GM18511 (cell line): ENCODE measurements around the gene PPP1R3G.
A peak's percentile ranks its signal among the peaks of the same experiment; 100 is the strongest.

Experiments
- ATAC-seq: cut with Tn5 transposase; IDR thresholded peaks from one replicate; pipeline ENCODE4 v1.9.1; 2021; ENCODE audit warnings: mild to moderate bottlenecking, moderate library complexity; ENCODE audit not compliant: unreplicated experiment

The PPP1R3G gene

DNA sequence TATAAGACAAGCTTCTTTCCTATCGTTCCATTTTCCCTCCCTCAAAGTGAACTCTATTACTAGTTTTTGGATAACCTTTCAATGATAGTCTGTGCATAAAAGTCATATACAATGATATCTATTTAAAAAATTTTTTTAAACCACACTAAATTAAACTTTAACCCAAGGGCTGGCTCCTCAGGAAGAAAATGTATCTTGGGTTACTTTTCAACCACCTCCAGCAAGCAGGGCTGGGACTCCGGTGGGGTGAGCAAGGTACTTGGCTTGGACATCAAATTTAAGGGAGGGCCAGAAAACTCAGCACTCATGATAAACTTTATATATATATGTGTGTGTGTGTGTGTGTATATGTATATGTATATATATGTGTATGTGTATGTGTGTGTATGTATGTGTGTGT lies 13.9 kb upstream of the PPP1R3G start:
- no peak for ATAC-seq

- ATAC-seq, result no peak
Measured at GRCh38 chr6:5072440-5072839, 12.7 kb upstream of the PPP1R3G start.

DNA sequence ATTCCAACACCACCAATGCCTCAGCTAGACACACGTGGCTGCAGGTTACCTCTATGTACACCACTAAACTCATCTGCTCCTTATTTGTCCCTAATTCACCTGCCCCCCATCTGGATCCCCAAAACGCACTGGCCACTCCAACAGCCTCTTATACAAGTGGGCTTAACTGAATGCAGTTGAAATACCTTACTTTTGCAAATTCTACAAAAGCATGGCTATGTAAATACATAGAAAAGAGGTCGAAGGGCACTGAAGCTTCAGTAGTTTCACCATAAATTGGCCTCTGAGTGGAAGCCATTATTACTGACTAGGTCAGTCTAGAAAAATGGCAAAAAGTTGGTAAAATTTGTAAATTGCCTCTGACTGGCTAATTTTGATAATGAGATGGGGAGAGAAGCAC lies 11.1 kb upstream of the PPP1R3G start:
- no peak for ATAC-seq

- no peak for ATAC-seq
Measured at GRCh38 chr6:5076931-5077330, 8.2 kb upstream of the PPP1R3G start.

GRCh38 chr6:5078121-5078669 lies 6.9 kb upstream of the PPP1R3G start:
- peak; percentile 70 for ATAC-seq

DNA sequence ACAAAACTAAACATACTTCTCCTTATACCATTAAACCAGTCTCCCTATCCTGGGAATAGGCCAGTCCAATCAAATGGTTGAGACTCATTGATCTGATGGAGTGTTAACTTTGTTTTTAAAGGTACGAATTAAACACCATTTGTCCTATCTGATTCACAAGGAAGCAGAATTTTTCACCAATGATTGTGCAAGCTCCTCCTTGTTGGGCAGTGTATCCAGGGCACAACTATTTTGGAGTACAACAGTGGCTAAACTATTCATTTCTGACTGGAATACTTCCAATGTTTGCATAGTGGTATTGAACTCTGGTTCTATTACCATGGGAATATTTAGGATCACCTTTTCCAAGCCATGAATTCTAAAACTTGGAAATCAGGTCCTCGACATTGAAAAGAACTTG lies 5.4 kb upstream of the PPP1R3G start:
- no peak for ATAC-seq

DNA sequence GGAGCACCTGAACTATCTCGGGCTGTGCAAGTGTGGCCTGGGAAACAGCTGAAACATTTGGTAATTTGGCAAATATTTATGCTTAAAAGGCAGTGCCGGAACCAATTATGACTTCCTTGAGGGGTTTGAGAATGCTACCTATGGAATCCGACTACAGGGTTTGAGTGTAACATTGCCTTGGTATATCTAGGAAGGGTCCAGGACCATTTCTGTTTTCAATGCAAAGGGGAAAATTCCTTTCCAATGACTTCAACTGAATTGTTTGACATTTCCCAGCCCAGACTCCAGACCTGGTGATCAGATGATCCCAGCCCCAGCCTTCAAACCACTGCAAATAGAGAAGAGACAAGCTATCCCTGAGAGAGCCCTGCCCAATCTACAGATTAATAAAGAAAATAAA lies 4.6 kb upstream of the PPP1R3G start:
- ATAC-seq, result no peak

DNA sequence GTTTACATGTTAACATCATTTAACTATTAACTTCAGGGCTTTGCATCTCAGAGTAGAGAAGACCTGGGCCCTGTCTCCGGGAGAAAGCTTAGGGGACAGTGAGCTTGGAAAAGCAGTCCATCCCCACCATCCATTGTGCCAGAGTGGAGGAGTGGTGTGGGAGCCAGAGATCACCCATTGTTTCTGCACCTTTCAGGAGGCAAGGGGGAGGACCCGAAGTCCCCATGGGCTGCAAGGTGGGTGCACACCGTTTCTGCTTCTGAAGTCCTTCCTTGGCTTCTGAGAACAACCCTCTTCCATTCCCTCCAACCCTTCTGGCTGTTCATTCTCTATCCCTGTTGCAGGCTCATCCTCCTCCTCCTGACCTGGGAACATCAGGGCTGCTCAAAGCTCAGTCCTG lies 4.0 kb upstream of the PPP1R3G start:
- ATAC-seq, result no peak

DNA sequence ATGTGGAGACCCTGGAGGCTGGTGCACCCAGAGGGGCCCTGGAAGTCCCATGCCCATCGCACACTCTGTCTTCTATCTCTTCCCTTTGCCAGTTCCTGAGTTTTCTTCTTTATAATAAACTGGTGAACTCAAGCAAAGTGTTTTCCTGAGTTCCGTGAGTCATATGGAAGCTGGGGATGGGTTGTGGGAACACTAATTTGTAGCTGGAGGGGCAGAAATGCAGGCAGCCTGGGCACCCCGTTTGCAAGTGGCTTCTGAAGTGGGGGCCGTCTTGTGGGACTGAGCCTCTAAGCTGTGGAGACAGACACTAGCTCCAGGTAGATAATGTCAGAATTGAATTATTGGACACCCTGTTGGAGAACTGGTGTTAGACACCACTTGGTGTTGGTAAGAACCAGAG lies 3.2 kb upstream of the PPP1R3G start:
- ATAC-seq, result no peak

DNA sequence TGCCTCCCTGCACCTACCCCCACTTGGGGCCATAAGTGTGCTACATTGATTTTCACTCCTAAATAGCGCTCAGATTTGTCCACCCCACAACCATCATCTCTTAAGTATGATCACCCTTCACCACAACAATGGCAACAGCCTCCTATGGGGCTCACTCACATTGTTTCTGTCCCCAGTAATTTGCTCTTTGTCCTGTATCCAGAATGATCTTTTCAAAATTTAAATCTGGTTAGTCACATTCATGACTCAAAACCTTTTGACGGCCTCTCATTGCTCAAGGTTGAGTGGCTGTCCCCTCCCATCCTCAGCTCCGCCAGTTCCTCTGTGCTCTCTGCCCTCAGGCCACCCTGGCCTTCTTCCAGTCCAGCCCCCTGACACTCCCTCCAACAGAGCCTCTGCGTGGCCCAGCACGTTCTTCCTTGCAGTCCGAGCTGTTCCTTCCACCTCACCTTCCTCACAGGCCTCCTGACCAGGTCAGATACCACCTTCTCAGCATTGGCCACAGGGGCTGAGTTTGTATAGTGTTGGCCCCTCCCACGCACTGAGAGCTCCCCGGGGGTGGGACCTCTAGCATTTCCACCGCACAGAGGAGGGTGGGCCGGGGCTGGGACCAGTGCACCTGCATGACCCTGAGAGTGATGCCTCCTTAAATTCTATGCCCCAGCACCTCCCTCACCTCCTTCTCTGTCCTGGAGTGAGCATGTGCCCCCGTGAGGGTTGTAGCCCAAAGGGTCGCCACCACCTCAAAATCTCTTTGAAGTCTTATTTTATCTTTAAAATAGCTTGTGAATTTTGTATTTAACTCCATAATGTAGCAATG lies 2.4 kb upstream of the PPP1R3G start:
- no peak for ATAC-seq

DNA sequence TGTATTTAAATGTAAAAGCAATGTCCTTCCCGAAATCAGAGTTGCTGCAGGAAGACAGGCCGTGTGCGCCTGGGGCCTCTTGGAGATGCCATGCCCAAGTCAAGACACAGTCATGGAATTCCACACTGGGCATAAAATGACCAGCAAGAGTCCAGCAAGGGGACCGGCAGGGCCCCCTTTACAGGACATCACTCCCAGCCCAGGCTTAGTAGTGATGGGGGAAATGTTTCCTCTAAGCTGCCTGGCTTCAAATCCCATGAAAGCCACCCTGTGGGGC lies 1.9 kb upstream of the PPP1R3G start:
- no peak for ATAC-seq

DNA sequence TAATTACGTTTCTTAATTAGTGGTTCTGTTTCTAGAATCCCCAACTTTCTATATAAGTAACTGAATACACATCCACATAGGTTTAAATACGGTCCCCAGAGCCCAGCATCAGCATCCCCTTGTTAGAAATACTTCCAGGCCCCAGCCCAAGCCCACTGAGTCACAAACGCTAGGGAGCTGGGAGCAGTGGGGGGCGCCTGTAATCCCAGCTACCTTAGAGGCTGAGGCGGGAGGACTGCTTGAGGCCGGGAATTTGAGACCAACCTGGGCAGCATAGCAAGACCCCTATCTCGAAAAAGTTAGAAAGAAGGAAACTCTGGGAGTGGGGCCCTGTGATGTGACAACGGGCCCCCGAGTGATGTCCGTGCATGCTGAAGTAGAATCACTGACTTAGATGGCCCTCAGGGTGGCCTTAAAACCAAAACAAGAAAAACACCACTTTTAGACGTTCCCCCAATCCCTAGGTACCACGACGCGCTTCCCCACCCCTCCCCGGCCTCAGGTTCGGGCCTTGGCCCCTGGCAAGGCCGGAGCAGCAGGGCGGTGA lies 1.3 kb upstream of the PPP1R3G start:
- ATAC-seq, result no peak

GRCh38 chr6:5084360-5084780 lies 771 bp upstream of the PPP1R3G start:
- ATAC-seq, result peak; percentile 41

GRCh38 chr6:5085648-5086293 lies 630 bp downstream of the PPP1R3G start:
- ATAC-seq, result peak; percentile 34

DNA sequence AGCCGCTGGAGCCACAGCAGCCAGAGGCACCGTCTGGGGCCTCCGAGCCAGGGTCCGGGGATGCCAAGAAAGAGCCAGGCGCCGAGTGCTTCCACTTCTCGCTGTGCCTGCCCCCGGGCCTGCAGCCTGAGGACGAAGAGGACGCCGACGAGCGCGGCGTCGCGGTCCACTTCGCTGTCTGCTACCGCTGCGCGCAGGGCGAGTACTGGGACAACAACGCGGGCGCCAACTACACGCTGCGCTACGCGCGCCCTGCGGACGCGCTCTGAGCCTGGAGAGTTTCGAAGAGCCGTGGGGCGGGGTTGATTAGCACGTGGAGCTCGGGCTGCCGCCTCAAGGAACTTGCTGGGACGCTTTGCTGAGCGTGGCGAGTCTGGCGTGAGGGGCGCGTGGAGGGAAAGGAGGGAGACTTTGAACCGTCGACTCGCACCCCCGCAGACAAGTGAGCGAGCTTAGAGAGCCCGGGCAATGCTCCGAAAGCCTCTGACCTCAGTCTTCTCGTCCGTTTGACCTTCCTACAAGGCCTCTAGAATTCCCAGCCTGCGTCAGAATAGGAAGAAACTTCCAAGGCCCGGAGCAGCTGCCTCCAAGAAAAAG lies 1.3 kb downstream of the PPP1R3G start:
- ATAC-seq, result no peak

DNA sequence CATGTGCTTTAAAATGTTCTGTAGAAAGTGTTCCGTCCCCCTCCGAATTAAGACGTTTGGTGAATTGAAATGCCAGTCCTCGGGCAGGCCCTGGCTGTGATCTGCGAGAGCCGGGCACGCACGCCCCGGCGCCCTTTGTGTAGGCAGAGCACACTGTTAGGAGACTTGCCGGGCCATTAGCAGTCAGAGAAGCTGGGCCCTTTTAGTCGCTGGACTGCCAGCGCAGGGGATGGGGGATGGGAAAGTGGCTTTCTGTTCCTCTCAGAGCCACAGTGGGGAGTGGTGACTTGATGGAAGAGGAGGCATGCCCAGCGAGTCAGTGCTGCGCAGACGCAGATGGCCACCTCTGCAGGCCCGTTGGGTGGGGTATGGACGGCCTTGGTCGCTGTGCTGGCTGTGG lies 2.2 kb downstream of the PPP1R3G start:
- no peak for ATAC-seq

DNA sequence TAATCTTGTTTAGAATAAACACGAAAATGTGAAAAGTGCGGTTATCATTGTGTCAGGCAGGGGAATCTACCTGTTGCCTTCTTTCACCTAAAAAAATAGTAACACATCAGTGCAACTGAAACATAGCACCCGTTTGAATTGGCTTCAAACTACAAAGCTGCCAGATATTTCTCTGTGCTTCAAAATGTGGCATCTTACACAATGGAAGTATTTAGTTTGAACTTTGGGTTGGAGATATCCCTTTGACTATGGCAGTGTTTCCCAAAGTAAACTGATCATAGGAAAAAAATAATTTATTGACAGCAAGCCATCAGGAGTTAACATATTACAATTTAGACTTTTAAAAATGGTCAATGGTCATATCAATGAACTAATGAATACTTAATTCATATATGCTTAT lies 3.6 kb downstream of the PPP1R3G start:
- ATAC-seq, result no peak

GRCh38 chr6:5089481-5090438 lies 4.6 kb downstream of the PPP1R3G start:
- no peak for ATAC-seq

DNA sequence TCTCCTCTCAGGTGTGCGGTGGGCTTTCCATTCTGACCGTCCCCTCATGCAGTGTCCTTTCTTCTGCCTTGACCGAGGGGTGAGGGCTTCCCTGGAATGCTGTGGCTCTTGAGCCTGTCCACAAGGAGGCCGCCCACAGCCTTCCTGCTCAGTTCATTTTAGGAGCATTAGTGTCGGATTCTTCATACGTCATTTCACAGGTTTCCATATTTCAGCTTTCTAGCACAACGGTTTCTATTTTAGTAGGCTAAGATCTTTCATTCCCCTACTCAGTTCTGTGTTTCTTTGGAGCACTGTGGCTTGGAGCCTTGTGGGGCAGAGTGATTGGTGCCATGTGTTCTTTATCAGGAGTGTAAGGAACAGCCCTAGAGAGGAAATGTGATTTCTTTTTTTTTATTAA lies 5.5 kb downstream of the PPP1R3G start:
- ATAC-seq, result no peak

DNA sequence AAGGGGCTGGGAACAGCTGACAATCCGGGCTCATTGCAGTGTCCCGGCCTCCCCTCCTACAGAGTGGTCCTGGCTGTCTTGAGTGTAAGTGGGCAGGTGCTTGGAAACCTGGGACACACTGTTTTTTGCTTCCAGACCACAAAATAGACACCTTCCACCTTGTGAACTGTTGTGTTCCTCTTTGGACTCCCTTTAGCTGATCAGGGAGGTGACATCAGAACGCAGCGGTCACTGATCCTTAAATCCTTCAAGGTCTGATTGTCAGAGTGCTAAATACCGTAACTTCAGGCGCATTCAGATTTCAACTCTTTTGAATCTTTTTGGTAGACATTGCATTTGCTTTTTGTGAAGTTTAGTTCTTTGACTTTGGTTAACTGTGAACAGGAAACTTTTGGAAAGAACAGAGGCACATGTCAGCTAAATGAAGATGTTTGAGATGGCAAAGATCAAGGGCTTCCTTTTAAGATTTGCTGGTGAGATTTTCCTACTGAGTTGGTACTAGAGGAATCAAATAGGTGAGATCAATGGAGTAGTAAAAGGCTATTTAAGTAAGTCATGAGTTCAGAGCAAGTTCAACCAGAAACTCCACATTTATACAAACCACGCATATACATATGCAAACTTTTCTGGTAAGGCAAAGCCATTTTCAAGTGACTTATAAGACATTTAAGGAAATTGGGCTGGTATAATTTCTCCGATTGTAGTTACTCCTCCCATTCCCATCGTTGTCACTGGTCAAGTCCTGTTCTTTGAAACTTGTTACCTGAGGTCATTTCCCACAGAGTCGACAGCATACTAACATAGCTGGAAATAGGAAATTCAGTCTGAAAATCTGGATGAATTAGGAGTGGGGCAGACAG lies 6.3 kb downstream of the PPP1R3G start:
- no peak for ATAC-seq
